ENCODE results near the gene UBR1. TPM values are rescaled to one million over a fixed set of nuclear protein-coding genes. Genes with fewer than 3 reads are reported as not detected.
"Not testable (repeated sequence)": the region's sequence is repeated elsewhere in the genome, so short reads cannot be mapped to it uniquely, and the experiment has no call there.

The UBR1 gene
- polyA plus RNA-seq, 1 donor = 18.4 TPM

DNA sequence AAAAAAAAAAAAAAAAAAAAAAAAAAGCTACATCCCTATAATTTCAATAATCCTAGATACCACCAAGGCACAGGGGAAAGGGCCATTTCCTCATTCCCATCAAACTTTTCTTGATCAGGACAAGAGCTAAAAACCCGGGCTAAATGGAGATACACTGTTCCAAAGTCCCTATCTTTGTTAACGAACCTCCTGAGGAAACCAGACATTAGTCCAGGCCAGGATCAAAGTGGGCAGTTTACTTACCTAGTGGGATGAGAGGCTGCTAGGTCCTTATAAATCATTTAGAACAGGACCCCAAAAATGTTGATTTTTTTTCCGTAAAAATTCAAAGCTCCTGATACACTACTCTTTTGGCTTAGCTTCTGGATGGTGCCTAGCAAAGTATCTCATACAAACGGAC is 35.6 kb downstream of the UBR1 start:
- WGBS (ENCODE audit: insufficient coverage, low lambda C conversion rate) = no CpG with 5 or more reads among the region's 4 CpGs
- Histone ChIP-seq H3K27ac (ENCODE audit: low read length) (no peak overlapping the region), H3K4me3 (ENCODE audit: low read length) (no peak overlapping the region), H3K27me3 (ENCODE audit: control insufficient read depth, insufficient read depth, low read length) (no peaks in the 10 kb centered on the region), H3K9me3 (ENCODE audit: control insufficient read depth, low read depth, low read length) (no peaks in the 10 kb centered on the region), H3K4me1 (ENCODE audit: control insufficient read depth, insufficient read depth, low read length) (no peaks in the 10 kb centered on the region), H3K36me3 (ENCODE audit: control insufficient read depth, insufficient read depth, low read length) (peaks cover 47% of the 10 kb centered on the region)
- no peak for DNase-seq

DNA sequence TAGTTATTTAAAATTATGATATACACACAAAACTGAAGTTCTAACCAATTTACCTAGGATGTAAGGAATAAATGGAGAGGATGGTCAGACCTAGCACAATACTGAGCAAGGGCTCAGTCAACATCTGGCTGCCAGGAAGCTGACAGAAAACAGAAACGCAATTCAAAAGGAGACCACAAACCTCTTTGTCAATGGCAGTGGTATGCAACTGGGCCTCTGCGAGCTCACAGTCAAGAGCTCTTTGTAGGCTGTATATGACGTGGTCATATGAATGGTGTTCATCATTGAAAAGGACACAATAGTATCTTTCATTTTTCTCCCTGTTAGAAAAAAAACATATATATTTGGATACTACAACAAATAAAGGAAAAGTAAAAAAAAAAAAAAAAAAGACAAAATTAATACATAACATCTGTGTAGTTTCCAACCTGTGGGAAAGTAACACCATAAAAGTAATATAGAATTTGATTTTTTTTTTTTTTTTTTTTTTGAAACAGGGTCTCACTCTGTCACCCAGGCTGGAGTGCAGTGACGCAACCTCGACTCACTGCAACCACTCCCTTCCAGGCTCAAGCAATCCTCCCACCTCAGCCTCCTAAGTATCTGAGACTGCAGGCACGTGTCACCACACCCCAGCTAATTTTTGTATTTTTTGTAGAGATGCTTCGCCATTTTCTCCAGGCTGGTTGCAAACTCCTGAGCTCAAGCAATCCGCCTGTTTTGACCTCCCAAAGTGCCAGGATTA is 37.9 kb downstream of the UBR1 start:
- WGBS (ENCODE audit: insufficient coverage, low lambda C conversion rate) = no CpG with 5 or more reads among the region's 8 CpGs
- no peak overlapping the region for H3K4me3 ChIP-seq (ENCODE audit: low read length)
- H3K9me3 ChIP-seq (ENCODE audit: control insufficient read depth, low read depth, low read length) = no peaks in the 10 kb centered on the region
- peaks cover 39% of the 10 kb centered on the region for H3K36me3 ChIP-seq (ENCODE audit: control insufficient read depth, insufficient read depth, low read length)
- no peaks in the 10 kb centered on the region for H3K27me3 ChIP-seq (ENCODE audit: control insufficient read depth, insufficient read depth, low read length)
- H3K27ac ChIP-seq (ENCODE audit: low read length) = no peak overlapping the region
- no peaks in the 10 kb centered on the region for H3K4me1 ChIP-seq (ENCODE audit: control insufficient read depth, insufficient read depth, low read length)
- no peak for DNase-seq

DNA sequence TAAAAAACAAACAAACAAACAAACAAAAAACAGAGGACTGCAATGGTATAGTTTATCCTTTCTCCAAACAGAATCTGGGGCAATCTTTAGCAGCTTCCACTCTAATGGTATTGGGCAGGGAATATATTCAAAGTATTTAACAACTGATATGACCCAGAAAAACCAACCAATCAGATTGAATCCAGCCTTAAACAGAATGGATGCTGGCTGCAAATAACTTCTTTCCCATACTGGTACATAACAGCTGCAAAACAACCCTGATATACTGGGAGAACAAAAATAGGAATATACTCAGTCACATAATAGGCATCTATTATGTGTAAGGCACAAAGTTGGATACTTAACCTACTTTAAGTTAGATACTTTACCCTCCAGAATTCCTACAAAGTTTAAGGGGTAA is 49.1 kb downstream of the UBR1 start:
- Histone ChIP-seq H3K27me3 (ENCODE audit: control insufficient read depth, insufficient read depth, low read length) (no peaks in the 10 kb centered on the region), H3K36me3 (ENCODE audit: control insufficient read depth, insufficient read depth, low read length) (peaks cover 63% of the 10 kb centered on the region), H3K9me3 (ENCODE audit: control insufficient read depth, low read depth, low read length) (no peaks in the 10 kb centered on the region), H3K27ac (ENCODE audit: low read length) (no peak overlapping the region), H3K4me3 (ENCODE audit: low read length) (no peak overlapping the region), H3K4me1 (ENCODE audit: control insufficient read depth, insufficient read depth, low read length) (no peaks in the 10 kb centered on the region)
- DNase-seq = no peak

DNA sequence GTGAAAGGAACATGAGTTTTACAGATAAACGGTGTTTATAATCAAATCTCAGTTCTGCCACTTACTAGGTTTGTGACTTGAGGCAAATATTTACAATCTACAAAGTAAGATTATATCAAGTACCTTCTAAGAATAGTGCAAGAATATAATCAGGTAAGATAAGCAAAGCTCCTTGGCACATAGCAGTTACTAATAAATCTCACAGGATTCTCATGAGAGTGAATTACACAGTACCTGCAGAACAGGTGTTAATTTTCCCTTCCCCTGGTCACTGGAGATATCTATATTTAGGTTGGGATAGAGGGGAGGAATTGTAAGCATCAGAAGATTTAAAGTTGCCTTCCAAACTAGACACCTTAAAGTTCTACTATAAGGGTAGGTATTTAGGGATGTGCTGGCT is 53.0 kb downstream of the UBR1 start:
- H3K9me3 ChIP-seq (ENCODE audit: control insufficient read depth, low read depth, low read length) = no peaks in the 10 kb centered on the region
- no peak for DNase-seq
- H3K27ac ChIP-seq (ENCODE audit: low read length) = no peak overlapping the region
- 40% methylated on average over 1 of the region's 1 CpG for WGBS (ENCODE audit: insufficient coverage, low lambda C conversion rate)
- H3K4me1 ChIP-seq (ENCODE audit: control insufficient read depth, insufficient read depth, low read length) = no peaks in the 10 kb centered on the region
- H3K36me3 ChIP-seq (ENCODE audit: control insufficient read depth, insufficient read depth, low read length) = peaks cover 48% of the 10 kb centered on the region
- H3K4me3 ChIP-seq (ENCODE audit: low read length) = no peak overlapping the region
- H3K27me3 ChIP-seq (ENCODE audit: control insufficient read depth, insufficient read depth, low read length) = no peaks in the 10 kb centered on the region

DNA sequence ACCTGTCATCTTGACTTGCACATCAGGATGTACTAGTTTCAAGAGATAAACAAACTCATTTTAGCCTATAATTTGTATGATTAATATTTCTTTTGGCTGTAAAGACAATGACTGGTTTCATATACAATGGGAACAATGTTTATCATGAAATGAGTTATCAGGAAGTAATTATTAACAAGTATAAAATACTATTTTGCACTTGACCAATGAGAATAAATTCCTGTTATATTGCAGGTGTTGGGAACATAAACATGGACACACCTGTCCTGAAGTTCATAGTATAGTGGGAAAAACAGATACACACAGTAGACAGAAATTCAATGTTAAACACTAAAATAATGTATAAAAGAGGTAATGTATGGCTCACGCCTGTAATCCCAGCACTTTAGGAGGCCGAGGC is 56.9 kb downstream of the UBR1 start:
- Histone ChIP-seq H3K9me3 (ENCODE audit: control insufficient read depth, low read depth, low read length) (no peaks in the 10 kb centered on the region), H3K4me1 (ENCODE audit: control insufficient read depth, insufficient read depth, low read length) (no peaks in the 10 kb centered on the region), H3K4me3 (ENCODE audit: low read length) (no peak overlapping the region), H3K36me3 (ENCODE audit: control insufficient read depth, insufficient read depth, low read length) (peaks cover 47% of the 10 kb centered on the region), H3K27me3 (ENCODE audit: control insufficient read depth, insufficient read depth, low read length) (no peaks in the 10 kb centered on the region), H3K27ac (ENCODE audit: low read length) (no peak overlapping the region)
- no CpG with 5 or more reads among the region's 2 CpGs for WGBS (ENCODE audit: insufficient coverage, low lambda C conversion rate)
- DNase-seq = no peak

DNA sequence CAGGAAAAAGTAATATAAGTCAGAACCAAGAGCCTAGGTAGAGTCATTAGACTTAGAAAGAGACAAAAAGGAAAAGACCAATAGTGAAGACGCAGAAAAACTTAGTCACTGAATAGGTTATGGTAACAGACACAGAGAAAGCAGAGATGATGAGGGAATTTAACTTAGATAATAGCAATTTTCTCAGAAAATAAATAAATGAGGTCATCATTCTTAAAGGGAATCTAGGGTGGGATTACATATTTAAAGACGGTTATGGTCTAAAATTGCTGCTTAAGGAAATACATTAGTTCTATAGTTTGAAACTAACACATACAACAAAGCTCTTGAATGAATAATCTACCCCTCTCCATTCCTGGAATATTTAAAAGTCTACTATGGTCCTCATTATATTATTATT is 59.4 kb downstream of the UBR1 start:
- no peak for DNase-seq
- WGBS (ENCODE audit: insufficient coverage, low lambda C conversion rate) = 100% methylated on average over 1 of the region's 2 CpGs
- no peaks in the 10 kb centered on the region for H3K27me3 ChIP-seq (ENCODE audit: control insufficient read depth, insufficient read depth, low read length)
- H3K4me1 ChIP-seq (ENCODE audit: control insufficient read depth, insufficient read depth, low read length) = no peaks in the 10 kb centered on the region
- peaks cover 53% of the 10 kb centered on the region for H3K36me3 ChIP-seq (ENCODE audit: control insufficient read depth, insufficient read depth, low read length)
- H3K9me3 ChIP-seq (ENCODE audit: control insufficient read depth, low read depth, low read length) = no peaks in the 10 kb centered on the region
- H3K4me3 ChIP-seq (ENCODE audit: low read length) = no peak overlapping the region
- no peak overlapping the region for H3K27ac ChIP-seq (ENCODE audit: low read length)

DNA sequence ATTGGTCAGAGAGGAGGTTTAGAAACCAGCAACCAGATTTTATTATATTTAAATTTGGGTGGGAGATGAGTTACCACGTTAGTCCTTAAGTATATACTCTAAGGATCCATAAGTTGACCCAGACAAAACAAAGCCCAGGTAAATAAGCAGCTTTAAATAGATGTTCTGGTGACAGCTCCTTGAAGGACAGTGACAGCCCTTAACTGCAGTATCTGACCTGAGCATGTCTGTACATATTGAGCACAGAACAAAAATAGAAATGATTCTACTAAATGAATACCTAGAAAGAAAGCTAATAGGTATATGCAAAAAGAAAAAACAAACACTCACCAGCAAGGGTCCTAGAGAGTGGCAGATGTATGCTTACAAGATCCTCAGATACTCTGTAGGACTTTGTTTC is 63.0 kb downstream of the UBR1 start:
- H3K27me3 ChIP-seq (ENCODE audit: control insufficient read depth, insufficient read depth, low read length) = no peaks in the 10 kb centered on the region
- H3K36me3 ChIP-seq (ENCODE audit: control insufficient read depth, insufficient read depth, low read length) = peaks cover 50% of the 10 kb centered on the region
- DNase-seq = no peak
- no peak overlapping the region for H3K4me3 ChIP-seq (ENCODE audit: low read length)
- no peaks in the 10 kb centered on the region for H3K9me3 ChIP-seq (ENCODE audit: control insufficient read depth, low read depth, low read length)
- H3K27ac ChIP-seq (ENCODE audit: low read length) = no peak overlapping the region
- no peaks in the 10 kb centered on the region for H3K4me1 ChIP-seq (ENCODE audit: control insufficient read depth, insufficient read depth, low read length)
- no CpG with 5 or more reads among the region's 1 CpG for WGBS (ENCODE audit: insufficient coverage, low lambda C conversion rate)

DNA sequence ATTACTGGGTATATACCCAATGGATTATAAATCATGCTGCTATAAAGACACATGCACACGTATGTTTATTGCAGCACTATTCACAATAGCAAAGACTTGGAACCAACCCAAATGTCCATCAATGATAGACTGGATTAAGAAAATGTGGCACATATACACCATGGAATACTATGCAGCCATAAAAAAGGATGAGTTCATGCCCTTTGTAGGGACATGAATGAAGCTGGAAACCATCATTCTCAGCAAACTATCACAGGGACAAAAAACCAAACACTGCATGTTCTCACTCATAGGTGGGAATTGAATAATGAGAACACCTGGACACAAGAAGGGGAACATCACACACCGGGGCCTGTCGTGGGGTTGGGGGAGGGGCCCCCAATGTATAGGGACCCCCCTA is 64.8 kb downstream of the UBR1 start:
- not testable (repeated sequence) for H3K4me3 ChIP-seq (ENCODE audit: low read length); H3K4me1 ChIP-seq (ENCODE audit: control insufficient read depth, insufficient read depth, low read length); H3K27ac ChIP-seq (ENCODE audit: low read length); DNase-seq; H3K9me3 ChIP-seq (ENCODE audit: control insufficient read depth, low read depth, low read length); H3K27me3 ChIP-seq (ENCODE audit: control insufficient read depth, insufficient read depth, low read length)
- H3K36me3 ChIP-seq (ENCODE audit: control insufficient read depth, insufficient read depth, low read length) = peaks cover 45% of the 10 kb centered on the region
- WGBS (ENCODE audit: insufficient coverage, low lambda C conversion rate) = no CpG with 5 or more reads among the region's 3 CpGs

DNA sequence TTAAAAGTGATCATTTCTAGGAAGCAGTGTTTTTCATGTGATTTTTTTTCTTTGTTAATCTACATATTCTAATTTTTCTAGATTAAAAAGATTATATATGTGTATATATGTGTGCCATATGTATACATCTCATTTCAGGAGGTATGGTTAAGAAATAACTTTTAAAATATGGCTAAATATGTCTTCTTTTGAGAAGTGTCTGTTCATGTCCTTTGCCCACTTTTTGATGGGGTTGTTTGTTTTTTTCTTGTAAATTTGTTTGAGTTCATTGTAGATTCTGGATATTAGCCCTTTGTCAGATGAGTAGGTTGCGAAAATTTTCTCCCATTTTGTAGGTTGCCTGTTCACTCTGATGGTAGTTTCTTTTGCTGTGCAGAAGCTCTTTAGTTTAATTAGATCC is 70.6 kb downstream of the UBR1 start:
- not testable (repeated sequence) for H3K9me3 ChIP-seq (ENCODE audit: control insufficient read depth, low read depth, low read length); H3K4me1 ChIP-seq (ENCODE audit: control insufficient read depth, insufficient read depth, low read length); H3K4me3 ChIP-seq (ENCODE audit: low read length); H3K27me3 ChIP-seq (ENCODE audit: control insufficient read depth, insufficient read depth, low read length); DNase-seq; H3K27ac ChIP-seq (ENCODE audit: low read length)
- peaks cover 35% of the 10 kb centered on the region for H3K36me3 ChIP-seq (ENCODE audit: control insufficient read depth, insufficient read depth, low read length)
- no CpG with 5 or more reads among the region's 1 CpG for WGBS (ENCODE audit: insufficient coverage, low lambda C conversion rate)

DNA sequence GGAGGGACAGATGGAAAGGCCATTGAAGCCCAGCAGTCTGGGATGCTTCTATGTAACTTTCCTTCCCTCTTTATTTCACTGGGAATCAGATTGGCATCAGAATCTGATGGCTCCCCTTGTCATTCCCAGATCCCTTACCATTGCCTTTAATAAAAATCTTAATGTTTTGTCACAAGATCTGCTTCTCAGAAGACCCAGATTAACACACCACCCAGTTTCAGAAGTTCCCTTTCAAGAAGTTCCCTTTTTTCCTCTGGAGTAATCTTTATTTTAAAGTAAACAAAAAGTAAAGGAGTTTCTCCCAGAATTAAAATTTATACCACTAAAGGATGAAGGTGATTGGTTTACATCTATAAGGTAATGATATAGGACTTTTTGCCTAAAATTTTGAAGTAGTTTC is 76.4 kb downstream of the UBR1 start:
- no peak overlapping the region for H3K4me3 ChIP-seq (ENCODE audit: low read length)
- H3K36me3 ChIP-seq (ENCODE audit: control insufficient read depth, insufficient read depth, low read length) = peaks cover 46% of the 10 kb centered on the region
- no peaks in the 10 kb centered on the region for H3K9me3 ChIP-seq (ENCODE audit: control insufficient read depth, low read depth, low read length)
- no peaks in the 10 kb centered on the region for H3K4me1 ChIP-seq (ENCODE audit: control insufficient read depth, insufficient read depth, low read length)
- no peaks in the 10 kb centered on the region for H3K27me3 ChIP-seq (ENCODE audit: control insufficient read depth, insufficient read depth, low read length)
- DNase-seq = no peak
- H3K27ac ChIP-seq (ENCODE audit: low read length) = no peak overlapping the region

DNA sequence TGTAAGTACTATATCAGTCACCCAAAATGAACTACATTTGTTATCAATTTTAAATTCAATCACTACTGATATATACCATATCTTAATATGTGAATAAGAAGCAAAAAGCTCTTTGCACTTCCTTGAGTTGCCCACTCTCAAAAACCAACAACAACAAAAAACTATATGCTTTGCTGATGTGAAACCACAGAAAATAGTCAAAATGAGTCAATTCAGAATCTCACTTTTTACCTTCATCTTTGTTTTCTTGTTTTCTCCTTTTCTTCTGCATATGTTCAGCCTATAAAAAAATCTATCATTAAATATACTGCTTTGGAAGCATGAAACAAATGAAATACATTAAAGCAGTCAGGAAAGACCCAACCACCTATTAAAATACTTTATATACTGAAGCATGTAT is 80.7 kb downstream of the UBR1 start:
- no peak overlapping the region for H3K4me3 ChIP-seq (ENCODE audit: low read length)
- peaks cover 45% of the 10 kb centered on the region for H3K36me3 ChIP-seq (ENCODE audit: control insufficient read depth, insufficient read depth, low read length)
- no peak for DNase-seq

More for the DNA sequence above, 80.7 kb downstream of the UBR1 start:
- no peaks in the 10 kb centered on the region for H3K27me3 ChIP-seq (ENCODE audit: control insufficient read depth, insufficient read depth, low read length)
- H3K9me3 ChIP-seq (ENCODE audit: control insufficient read depth, low read depth, low read length) = no peaks in the 10 kb centered on the region
- H3K4me1 ChIP-seq (ENCODE audit: control insufficient read depth, insufficient read depth, low read length) = no peaks in the 10 kb centered on the region
- no peak overlapping the region for H3K27ac ChIP-seq (ENCODE audit: low read length)
